Mesothelial cell of epicardium (in vitro differentiated cells): Measurements from ENCODE around the gene UGT2A3. TPM values are rescaled to one million over a fixed set of nuclear protein-coding genes. Genes with fewer than 3 reads are reported as not detected.
A peak's percentile ranks its signal among the peaks of the same experiment; 100 is the strongest.

Experiments used
- DNase-seq, 2 experiments: peaks; one replicate each; pipeline ENCODE4 v3.0.0; 2021; ENCODE audit warnings: low spot score in 2 of 2; ENCODE audit not compliant: unreplicated experiment in 2 of 2
- H3K27ac Mint-ChIP-seq: 2 replicates; pipeline ENCODE4 v1.8.0; 2021; ENCODE audit warnings: mixed read lengths
- H3K27me3 Mint-ChIP-seq: 2 replicates; pipeline ENCODE4 v1.8.0; 2021; ENCODE audit warnings: low read depth, mixed read lengths
- H3K36me3 Mint-ChIP-seq: 2 replicates; pipeline ENCODE4 v1.8.0; 2021; ENCODE audit warnings: mixed read lengths
- H3K4me1 Mint-ChIP-seq: 2 replicates; pipeline ENCODE4 v1.8.0; 2021; ENCODE audit warnings: mixed read lengths
- H3K4me3 Mint-ChIP-seq: 2 replicates; pipeline ENCODE4 v1.8.0; 2021; ENCODE audit warnings: mild to moderate bottlenecking, moderate library complexity, mixed read lengths
- H3K9me3 Mint-ChIP-seq: 2 replicates; pipeline ENCODE4 v1.8.0; 2021; ENCODE audit warnings: mixed read lengths
- total RNA-seq: library from RNA; stranded (reverse); gene quantifications from 3 replicates; pipeline ENCODE4 v1.2.1, GENCODE V29; 2021
- TF ChIP-seq, protein P1 (sequence below): fragments of 200-600 bp; sonication (generic); IDR thresholded peaks from one replicate; pipeline ENCODE4 v1.5.0; 2021; ENCODE audit warnings: antibody characterized with exemption; ENCODE audit not compliant: unreplicated experiment

The UGT2A3 gene
- total RNA-seq, 1 donor from 2014 or later: not detected

DNA sequence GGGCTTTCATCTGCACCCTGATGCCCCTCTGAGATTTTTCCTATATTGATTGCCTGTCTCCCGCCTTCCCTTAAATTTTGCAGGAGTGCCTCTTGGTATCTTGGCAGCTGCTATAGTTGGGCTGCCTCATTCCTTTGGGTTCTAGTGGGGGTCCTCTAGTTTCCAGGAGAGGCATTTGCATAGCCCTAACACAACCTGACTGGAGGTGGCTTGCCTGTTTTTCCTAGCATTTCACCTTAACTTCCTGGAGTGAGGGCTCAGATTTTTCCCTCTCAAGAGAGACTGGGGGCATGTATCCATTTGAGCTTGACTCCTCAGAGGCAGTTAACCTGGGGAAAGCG is 46.0 kb downstream of the UGT2A3 start:
- no peaks in the 10 kb centered on the region for H3K36me3 Mint-ChIP-seq
- H3K27ac Mint-ChIP-seq: peak overlapping the region; percentile 96
- H3K9me3 Mint-ChIP-seq: no peaks in the 10 kb centered on the region
- TF ChIP-seq, protein P1, sequence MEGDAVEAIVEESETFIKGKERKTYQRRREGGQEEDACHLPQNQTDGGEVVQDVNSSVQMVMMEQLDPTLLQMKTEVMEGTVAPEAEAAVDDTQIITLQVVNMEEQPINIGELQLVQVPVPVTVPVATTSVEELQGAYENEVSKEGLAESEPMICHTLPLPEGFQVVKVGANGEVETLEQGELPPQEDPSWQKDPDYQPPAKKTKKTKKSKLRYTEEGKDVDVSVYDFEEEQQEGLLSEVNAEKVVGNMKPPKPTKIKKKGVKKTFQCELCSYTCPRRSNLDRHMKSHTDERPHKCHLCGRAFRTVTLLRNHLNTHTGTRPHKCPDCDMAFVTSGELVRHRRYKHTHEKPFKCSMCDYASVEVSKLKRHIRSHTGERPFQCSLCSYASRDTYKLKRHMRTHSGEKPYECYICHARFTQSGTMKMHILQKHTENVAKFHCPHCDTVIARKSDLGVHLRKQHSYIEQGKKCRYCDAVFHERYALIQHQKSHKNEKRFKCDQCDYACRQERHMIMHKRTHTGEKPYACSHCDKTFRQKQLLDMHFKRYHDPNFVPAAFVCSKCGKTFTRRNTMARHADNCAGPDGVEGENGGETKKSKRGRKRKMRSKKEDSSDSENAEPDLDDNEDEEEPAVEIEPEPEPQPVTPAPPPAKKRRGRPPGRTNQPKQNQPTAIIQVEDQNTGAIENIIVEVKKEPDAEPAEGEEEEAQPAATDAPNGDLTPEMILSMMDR: no peak
- no peak for DNase-seq
- H3K4me1 Mint-ChIP-seq: peaks cover 59% of the 10 kb centered on the region
- peak overlapping the region; percentile 62 for H3K4me3 Mint-ChIP-seq
- no peaks in the 10 kb centered on the region for H3K27me3 Mint-ChIP-seq

DNA sequence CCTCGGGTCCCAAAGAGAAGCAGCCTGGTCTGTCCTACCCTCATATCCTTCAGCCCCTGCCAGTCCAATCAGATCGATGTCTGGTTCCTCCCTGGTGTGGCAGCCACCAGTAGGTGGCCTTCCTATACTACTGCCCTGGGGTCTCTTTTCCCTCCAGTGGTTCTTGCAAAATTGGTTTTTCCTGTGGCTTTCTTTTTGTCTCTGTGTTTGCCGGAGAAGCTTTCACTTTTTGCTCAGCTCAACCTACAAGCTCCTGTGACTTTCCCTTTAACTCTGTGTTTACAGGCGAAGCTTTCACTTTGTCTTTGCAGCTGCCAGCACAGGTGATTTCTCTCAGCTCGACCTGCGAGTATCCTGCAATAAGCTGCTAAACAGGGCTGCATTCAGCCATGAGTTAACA is 46.8 kb downstream of the UGT2A3 start:
- DNase-seq: no peak
- Mint-ChIP-seq H3K4me1 (peaks cover 55% of the 10 kb centered on the region), H3K36me3 (no peaks in the 10 kb centered on the region), H3K27me3 (no peaks in the 10 kb centered on the region), H3K9me3 (no peaks in the 10 kb centered on the region), H3K4me3 (peak overlapping the region; percentile 24), H3K27ac (peak overlapping the region; percentile 96)
- TF ChIP-seq, protein P1: no peak

DNA sequence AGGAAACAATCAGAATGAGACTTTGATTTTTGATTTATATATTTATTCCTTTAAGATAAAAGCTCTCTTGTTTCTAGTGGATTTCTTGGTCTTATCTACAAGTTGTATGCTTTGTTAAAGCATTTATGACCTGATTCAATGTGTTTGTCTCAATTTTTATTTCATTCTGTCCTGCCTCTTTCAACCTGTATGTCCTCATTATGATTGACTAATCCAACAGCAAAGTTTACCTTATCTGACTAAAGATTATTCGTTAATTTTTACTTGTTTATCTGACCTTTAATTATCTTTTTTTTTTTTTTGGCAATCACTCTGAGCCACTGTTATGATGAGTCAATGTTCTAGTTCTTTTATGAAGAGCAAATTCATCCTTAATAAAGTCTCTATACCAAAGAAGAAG is 54.9 kb downstream of the UGT2A3 start:
- TF ChIP-seq, protein P1: no peak
- no peak for DNase-seq
- Mint-ChIP-seq H3K36me3 (no peaks in the 10 kb centered on the region), H3K4me1 (peaks cover 5% of the 10 kb centered on the region), H3K4me3 (no peak overlapping the region), H3K9me3 (peaks cover 5% of the 10 kb centered on the region), H3K27ac (no peak overlapping the region), H3K27me3 (no peaks in the 10 kb centered on the region)

DNA sequence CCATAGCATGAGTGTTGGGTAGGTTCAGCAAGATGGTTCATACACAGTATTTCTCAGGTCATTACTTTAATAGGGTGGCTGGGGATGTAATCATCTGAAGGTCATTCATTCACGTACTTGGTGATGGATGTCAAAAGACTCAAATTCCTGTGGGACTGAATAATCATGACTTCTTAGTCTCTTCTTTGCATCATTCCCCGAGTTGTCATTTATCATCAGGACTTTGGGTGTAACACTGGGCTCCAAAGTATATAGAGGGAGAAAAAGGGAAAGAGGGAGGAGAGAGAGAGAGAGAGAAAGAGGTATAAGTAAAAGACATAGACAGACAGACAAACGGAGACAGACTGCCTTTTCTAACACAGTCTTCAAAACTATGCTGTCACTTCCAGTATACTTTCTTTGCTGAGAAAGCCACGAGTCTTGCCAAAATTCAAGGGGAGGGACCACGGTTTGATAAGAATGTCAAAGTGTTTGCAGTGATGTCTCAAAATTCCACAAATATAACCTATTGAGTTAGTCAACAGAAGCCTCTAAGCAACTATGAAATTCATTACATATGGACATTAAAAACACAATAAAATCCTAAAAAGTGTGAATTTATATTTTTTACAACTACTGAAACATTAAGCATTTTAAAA is 55.9 kb downstream of the UGT2A3 start:
- H3K36me3 Mint-ChIP-seq: no peaks in the 10 kb centered on the region
- no peak for DNase-seq
- TF ChIP-seq, protein P1: no peak
- peaks cover 5% of the 10 kb centered on the region for H3K4me1 Mint-ChIP-seq
- no peaks in the 10 kb centered on the region for H3K27me3 Mint-ChIP-seq
- no peak overlapping the region for H3K4me3 Mint-ChIP-seq
- H3K27ac Mint-ChIP-seq: no peak overlapping the region
- H3K9me3 Mint-ChIP-seq: peaks cover 5% of the 10 kb centered on the region

DNA sequence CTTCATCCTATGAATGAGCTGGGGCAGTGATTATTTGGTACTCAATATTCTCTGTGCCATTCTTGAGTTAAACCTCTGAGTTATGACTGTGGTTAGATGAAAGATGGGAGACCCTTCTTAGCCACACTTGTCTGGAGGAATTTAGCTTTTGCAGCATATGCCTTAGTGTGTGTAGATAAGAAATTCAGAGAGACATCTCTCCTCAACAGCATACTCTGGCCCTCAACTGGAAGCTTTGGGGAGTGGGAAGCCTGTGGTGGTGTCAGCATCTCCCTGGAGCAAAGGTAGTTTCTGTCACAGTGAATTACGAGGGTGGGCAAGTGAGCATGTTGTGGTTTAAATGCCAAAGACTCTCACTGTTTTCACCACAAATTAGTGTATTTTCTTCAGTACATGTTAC is 58.7 kb downstream of the UGT2A3 start:
- Mint-ChIP-seq H3K4me3 (no peak overlapping the region), H3K9me3 (peaks cover 5% of the 10 kb centered on the region), H3K4me1 (peaks cover 10% of the 10 kb centered on the region), H3K27me3 (no peaks in the 10 kb centered on the region), H3K36me3 (no peaks in the 10 kb centered on the region), H3K27ac (no peak overlapping the region)
- TF ChIP-seq, protein P1: no peak
- DNase-seq: no peak

DNA sequence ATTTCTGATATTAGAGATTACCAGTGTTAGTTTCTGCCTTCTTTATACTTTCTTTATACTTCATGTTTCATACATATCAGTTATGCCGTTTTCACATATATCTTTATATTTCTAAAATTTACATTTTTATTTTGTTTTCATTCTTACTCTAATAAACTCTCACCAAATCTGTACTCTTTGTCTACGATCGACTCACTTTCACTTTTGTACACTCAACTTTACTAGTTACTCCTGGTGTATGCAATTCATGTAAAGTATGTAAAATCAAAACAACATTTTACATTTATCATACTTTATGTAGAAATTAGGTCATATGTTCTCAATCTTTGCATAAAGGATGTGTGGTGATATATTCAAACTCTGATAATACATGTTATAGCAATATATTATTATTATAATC is 59.9 kb downstream of the UGT2A3 start:
- no peaks in the 10 kb centered on the region for H3K36me3 Mint-ChIP-seq
- DNase-seq: no peak

More for the DNA sequence above, 59.9 kb downstream of the UGT2A3 start:
- TF ChIP-seq, protein P1: no peak
- Mint-ChIP-seq H3K4me1 (peaks cover 10% of the 10 kb centered on the region), H3K9me3 (peaks cover 8% of the 10 kb centered on the region), H3K4me3 (no peak overlapping the region), H3K27me3 (no peaks in the 10 kb centered on the region), H3K27ac (no peak overlapping the region)
